TTC549 (cell line): ENCODE results near the gene PPP1R12C.
"Not testable (repeated sequence)": the region's sequence is repeated elsewhere in the genome, so short reads cannot be mapped to it uniquely, and the experiment has no call there.

Experiments used
- FAIRE-seq: peaks from 2 replicates; lab custom pipeline; 2012; peaks lifted over from hg19 to GRCh38; lab: Jason Lieb, UNC

Gene PPP1R12C

GRCh38 chr19:55071129-55071502 is 46.3 kb downstream of the PPP1R12C start:
- FAIRE-seq, result no peak

- no peak for FAIRE-seq
Measured at GRCh38 chr19:55070466-55071128, 46.8 kb downstream of the PPP1R12C start.

GRCh38 chr19:55069865-55070197 is 47.6 kb downstream of the PPP1R12C start:
- FAIRE-seq, result no peak

GRCh38 chr19:55068950-55069864 is 48.2 kb downstream of the PPP1R12C start:
- FAIRE-seq, result no peak

DNA sequence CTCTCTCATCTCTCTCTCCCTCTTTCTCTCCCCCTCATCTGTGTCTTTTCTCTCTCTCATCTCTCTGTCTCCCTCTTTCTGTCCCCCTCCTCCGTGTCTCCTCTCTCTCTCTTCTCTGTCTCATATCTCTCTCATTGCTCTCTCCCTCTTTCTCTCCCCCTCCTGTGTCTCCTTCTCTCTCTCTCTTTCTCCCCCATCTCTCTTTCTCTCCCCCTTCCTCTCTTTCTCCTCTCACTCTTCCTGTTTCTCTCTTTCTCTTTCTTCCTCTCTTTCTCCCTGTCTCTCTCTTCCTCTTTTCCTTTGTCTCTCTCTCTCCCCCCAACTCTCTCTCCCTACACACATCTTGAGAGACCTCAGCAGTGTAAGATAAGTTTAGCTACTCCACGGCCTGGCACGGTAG is 49.6 kb downstream of the PPP1R12C start:
- FAIRE-seq, result no peak

GRCh38 chr19:55066107-55066709 is 51.2 kb downstream of the PPP1R12C start:
- no peak for FAIRE-seq

DNA sequence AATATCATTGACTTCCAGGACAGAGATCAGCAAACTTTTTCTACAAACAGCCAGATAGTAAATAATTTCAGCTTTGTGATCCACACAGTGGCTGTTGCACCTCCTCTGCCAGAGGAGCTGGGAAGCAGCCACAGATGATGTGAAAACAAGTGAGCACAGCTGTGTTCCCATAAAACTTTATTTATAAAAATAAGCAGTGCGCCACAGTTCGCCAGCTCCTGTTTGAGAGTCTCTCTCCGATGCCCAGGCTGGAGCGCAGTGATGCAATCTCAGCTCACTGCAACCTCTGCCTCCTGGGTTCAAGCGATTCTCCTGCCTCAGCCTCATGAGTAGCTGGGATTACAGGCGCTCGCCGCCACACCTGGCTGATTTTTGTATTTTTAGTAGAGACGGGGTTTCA is 51.9 kb downstream of the PPP1R12C start:
- FAIRE-seq, result not testable (repeated sequence)

DNA sequence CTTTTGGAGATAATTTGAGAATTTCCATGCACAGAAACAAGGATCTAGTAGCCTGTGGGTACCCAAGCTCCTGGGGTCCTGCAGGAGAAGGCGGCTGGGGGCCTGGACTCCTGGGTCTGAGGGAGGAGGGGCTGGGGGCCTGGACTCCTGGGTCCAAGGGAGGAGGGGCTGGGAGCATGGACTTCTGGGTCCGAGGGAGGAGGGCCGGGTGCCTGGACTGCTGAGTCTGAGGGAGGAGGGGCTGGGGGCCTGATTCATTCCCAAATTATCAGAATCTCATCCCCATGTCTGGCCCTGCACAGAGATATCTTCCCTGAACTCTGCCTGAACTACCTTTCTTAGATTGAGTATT is 54.0 kb downstream of the PPP1R12C start:
- no peak for FAIRE-seq

DNA sequence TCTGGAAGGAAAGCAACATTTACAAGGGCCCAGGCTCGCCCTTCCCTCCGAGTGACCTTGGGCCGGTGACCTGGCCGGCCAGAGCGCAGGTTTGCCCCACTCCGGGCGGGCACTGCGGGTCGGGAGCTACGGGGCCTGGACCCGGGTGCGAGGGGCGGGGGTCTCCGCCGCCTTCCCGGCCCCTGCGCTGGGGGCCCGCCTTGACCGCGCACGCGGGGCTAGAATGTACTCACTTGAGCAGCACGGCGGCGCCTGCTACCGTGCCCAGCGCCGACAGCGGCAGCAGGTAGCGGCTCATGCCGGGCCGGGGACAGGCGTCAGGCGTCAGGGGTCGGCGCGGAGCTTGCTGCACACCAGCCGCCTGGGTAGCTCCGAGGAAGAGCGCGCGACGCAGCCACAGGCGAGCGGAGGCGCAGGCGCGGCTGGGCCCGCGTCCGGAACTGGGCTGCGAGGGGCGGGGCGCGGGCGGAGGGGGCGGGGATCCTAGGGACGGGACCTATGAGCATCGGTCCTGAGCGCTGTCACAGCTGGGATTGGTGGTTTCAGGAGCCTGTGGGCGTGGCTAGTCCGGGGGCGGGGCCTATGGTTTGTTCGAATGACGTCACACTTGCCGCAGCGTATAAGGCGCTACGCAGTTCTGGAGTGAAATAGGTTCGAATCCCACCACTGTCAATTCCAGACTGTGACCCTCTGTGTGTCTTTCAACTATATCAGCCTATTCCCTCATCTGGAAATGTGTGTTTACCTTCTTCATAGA is 54.5 kb downstream of the PPP1R12C start, which contains the start of gene RDH13:
Gene RDH13, minus strand, starts transcription at position 414 of the 757 bp plus-strand sequence. Its CDS starts 116 bp downstream, at position 298.
- FAIRE-seq, result peak; percentile 38

DNA sequence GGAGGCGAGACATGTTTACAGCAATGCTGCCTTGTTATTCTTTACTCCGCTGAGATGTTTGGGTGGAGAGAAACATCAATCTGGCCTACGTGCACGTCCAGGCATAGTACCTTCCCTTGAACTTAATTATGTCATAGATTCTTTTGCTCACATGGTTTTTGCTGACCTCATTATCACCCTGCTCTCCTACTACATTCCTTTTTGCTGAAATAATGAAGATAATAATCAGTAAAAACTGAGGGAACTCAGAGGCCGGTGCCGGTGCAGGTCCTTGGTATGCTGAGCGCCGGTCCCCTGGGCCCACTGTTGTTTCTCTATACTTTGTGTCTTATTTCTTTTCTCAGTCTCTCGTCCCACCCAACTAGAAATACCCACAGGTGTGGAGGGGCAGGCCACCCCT is 57.1 kb downstream of the PPP1R12C start:
- FAIRE-seq, result not testable (repeated sequence)

GRCh38 chr19:55058781-55059610 is 58.4 kb downstream of the PPP1R12C start:
- no peak for FAIRE-seq

DNA sequence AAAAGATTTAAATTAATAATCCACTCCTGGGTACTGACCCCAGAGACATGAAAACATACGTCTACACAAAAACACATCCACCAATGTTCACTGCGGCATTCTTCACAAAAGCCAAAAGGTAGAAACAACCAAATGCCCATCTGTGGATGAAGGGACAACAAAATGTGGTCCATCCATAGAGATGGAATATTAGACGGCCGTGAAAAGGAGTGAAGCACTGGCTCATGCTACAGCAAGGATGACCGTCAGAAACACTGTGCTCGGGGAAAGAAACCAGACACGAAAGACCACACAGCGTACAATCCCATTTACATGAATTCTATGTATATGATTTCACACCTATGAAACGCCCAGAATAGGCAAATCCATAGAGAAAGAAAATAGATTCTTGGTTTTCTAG is 60.6 kb downstream of the PPP1R12C start:
- FAIRE-seq, result no peak

DNA sequence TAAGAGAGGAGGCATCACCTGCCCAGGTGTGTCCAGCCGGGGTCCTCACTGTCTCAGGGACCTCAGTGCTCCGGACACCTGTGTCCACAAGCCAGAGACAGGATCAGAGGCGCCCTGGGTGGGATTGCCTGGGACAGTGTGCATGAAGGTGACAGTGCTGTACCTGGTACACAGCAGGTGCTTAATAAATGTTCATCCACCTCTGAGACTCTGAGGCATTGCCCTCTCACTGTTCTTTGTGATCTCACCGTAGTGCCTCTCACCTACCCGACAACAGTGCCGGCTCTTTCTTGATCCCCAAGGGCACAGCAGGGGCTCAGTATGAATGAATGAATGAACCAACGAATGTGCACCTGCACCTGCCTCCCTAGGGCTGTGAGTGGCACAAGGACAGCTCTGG is 63.7 kb downstream of the PPP1R12C start:
- no peak for FAIRE-seq

DNA sequence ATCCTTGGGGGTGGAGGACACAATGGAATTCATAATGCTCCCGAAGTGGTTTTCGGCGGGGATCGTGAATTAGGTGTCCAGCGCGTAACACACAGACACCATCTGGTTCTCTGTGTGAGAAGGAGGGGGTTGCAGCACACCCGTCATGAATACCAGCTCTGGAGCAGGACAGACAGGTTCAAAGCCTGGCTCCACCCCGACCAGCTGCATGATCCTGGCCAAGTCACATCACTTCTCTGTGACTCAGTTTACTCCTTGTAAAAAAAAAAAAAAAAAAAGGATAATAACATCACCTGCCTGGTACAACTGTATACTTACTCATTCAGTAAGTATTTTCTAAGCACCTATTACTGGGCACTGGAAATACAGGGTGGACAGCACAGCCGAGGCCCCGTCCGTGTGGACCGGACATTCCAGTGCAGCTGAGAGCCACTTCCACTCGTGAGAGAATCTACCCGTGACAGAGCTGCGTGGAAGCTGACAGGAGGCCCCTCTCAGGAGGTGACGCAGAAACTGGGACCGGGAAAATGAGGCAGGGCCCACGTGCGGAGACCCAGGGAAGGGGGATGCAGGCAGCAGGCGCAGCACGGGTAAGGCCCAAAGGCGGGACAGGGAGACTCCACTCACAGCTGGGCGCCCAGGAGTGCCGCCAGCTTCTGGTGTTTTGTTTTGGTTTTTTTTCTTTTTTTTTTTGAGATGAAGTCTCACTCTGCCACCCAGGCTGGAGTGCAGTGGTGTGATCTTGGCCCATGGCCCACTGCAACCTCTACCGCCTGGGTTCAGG is 66.5 kb downstream of the PPP1R12C start:
- no peak for FAIRE-seq

DNA sequence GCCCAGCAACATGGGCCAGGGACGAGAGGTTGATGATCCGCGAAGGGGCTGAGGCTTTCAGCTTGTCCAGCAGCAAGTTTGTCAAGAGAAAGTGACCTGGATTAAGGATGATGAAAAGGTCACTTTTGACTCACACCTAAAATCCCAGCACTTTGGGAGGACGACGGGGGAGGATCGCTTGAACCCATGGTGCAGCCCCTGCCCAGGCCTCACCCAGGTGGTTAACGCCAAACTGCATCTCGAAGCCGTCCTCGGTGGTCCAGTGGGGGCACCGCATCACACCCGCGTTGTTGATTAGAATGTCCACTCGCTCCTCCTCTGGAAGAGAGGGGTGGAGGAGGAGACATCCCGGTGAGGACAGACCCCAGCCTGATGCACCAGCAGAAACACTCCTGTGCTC is 69.0 kb downstream of the PPP1R12C start:
- FAIRE-seq, result no peak

DNA sequence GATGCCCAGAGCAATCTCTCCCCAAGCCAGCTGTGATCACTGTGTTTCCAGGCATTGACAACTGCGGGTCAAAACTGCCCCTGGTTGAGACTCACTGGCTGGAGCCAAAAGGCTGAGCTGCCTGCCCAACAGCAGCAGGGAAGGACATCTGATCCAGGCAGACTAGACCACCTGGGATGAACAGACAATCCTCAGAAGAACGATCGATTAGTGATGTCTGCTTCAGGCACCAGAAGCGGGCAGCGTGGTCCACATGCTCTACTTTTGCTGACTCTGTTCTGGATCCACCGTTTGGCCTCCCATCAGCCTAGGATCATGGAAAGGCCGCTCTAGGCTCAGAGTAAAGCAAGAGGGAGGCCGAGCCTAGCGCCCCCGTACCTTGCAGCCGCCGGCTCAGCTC is 69.5 kb downstream of the PPP1R12C start:
- no peak for FAIRE-seq

DNA sequence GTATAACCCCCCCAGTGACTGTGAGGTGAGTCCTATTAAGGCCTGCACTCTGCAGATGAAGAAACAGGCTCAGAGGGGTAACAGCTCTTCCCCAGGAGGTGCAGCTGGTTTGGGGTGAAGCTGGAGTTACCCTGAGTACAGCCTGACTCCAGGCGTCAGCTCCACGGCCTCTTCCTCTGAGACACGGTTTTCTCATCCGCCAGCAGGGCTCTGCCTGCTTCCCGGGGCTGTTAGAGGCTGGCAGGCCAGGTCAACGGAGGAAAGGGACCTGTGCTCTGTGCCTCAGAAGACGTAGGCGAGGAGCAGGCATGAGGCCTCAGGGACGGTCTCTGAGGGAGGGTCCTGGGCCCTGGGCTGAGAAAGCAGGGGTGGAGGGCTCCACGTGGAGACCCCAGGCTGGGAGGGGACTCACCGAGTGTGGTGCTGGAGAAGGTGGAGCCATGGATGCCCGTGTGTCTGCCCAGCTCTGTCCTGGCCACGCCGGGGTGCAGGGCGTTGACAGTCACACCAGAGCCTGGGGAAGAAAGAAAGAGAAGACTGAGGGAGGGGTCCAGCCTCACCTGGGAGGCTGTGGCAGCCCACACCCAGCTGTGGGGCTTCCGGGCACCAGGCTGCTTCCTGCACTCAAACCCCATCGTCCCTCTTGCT is 70.3 kb downstream of the PPP1R12C start:
- FAIRE-seq, result no peak

- no peak for FAIRE-seq
Measured at GRCh38 chr19:55044771-55045716, 72.4 kb downstream of the PPP1R12C start.

GRCh38 chr19:55044286-55044685 is 73.2 kb downstream of the PPP1R12C start:
- no peak for FAIRE-seq
